Measurements from ENCODE around the gene DEGS2. TPM values are rescaled to one million over a fixed set of nuclear protein-coding genes. Genes with fewer than 3 reads are reported as not detected.

The DEGS2 gene
- total RNA-seq, 1 experiment from 2014 or later: 5.1 TPM

DNA sequence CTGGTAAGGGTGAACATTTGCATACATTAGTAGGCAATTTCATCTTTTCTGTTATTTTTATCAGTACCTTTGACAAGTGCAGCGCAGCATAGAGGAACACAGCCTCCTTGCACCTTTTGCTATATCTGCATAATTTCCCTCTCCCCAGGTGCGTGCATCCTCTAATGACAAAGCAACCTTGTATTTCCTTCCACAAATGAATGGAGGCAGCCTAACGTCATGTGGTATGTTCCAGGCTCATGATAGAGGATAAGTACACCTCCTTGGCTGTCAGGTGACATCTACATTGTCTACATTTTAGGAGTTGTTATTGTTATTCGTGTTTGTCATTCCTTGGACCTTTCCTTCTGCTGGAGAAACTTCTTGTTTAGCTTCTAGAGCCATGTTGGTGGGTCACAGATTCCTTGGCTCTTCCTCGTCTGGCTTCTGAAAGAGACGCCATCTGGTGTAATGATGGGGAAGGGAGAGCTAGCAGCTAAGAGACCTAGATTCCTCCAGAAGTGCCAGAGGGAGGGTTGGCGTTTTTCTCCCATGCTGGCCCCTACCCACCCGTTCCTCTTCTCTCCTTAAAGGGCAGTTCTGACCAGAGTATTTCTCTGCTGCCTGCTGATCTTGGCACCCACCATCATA is 57.2 kb downstream of the DEGS2 start:
- Histone ChIP-seq H3K4me3 (ENCODE audit: low read depth, low read length) (no peak overlapping the region), H3K27me3 (replicated peaks; ENCODE audit: control insufficient read depth, insufficient read depth, low read length) (no peaks in the 10 kb centered on the region), H3K9me3 (no peaks in the 10 kb centered on the region), H3K4me1 (no peaks in the 10 kb centered on the region), H3K36me3 (ENCODE audit: control insufficient read depth, insufficient read depth, low read length) (no peaks in the 10 kb centered on the region)
- H3K36me3 Mint-ChIP-seq (ENCODE audit: insufficient read depth, unreplicated experiment): no peaks in the 10 kb centered on the region
- intact Hi-C loops (cut with micrococcal nuclease; ENCODE audit: unreplicated experiment): no loop called here
- H3K9me3 Mint-ChIP-seq (ENCODE audit: unreplicated experiment): no peaks in the 10 kb centered on the region
- ChIA-PET POLR2A (no interaction called here), CTCF (interaction anchor here (0.6 to 0.9 kb wide), 3 partner anchors 32 to 90 kb away, joined by 3 to 5 read pairs (median 3); no protein-coding TSS in a partner anchor)
- no peaks in the 10 kb centered on the region for H3K4me1 Mint-ChIP-seq (ENCODE audit: low read depth, unreplicated experiment)
- peaks cover 3% of the 10 kb centered on the region for H3K27me3 Mint-ChIP-seq (ENCODE audit: insufficient read depth, unreplicated experiment)
- no peak overlapping the region for H3K4me3 Mint-ChIP-seq (ENCODE audit: unreplicated experiment)
- TF ChIP-seq, protein P1, sequence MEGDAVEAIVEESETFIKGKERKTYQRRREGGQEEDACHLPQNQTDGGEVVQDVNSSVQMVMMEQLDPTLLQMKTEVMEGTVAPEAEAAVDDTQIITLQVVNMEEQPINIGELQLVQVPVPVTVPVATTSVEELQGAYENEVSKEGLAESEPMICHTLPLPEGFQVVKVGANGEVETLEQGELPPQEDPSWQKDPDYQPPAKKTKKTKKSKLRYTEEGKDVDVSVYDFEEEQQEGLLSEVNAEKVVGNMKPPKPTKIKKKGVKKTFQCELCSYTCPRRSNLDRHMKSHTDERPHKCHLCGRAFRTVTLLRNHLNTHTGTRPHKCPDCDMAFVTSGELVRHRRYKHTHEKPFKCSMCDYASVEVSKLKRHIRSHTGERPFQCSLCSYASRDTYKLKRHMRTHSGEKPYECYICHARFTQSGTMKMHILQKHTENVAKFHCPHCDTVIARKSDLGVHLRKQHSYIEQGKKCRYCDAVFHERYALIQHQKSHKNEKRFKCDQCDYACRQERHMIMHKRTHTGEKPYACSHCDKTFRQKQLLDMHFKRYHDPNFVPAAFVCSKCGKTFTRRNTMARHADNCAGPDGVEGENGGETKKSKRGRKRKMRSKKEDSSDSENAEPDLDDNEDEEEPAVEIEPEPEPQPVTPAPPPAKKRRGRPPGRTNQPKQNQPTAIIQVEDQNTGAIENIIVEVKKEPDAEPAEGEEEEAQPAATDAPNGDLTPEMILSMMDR (IDR thresholded peaks at IDR 0.05; ENCODE audit: insufficient read depth in 1 of 2, low read depth in 1 of 2, low read length in 1 of 2, severe bottlenecking in 1 of 2, unreplicated experiment in 1 of 2): no peak
- DNase-seq: no peak
- no peak overlapping the region for H3K27ac Mint-ChIP-seq (ENCODE audit: unreplicated experiment)
- no TSS peak for BruUV-seq (replicated peaks)

DNA sequence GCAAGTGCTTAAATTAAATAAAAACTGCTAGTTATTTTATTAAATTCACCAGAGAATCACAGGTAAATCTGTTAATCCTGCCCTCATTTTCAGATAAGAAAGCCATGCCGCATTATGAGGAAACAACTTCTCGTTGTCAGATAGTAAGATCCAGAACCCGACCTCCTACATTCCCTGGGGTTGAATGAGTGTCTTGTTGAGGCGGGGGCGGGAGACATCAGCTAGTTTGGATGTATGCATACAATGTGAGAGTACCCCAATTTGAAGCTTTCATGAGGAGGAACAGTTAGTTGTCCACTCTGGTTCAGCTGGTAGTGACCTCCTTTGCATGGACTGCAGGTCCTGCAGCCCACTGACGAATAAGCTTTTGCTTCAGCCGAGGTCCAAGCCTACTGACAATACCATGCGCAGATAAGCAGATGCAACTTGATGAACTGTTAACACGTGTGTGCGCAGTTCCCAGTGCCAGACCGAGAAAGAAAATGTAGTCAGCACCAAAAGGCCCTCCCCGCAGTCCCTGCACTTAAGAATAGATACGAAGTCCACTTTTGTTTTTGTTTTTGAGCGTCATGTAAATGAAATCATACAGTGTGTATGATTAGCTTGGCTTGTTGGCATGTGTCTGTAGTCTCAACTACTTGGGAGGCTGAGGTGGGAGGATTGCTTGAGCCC is 59.3 kb downstream of the DEGS2 start:
- Histone ChIP-seq H3K36me3 (ENCODE audit: control insufficient read depth, insufficient read depth, low read length) (no peaks in the 10 kb centered on the region), H3K27me3 (replicated peaks; ENCODE audit: control insufficient read depth, insufficient read depth, low read length) (no peaks in the 10 kb centered on the region), H3K4me3 (ENCODE audit: low read depth, low read length) (no peak overlapping the region), H3K4me1 (no peaks in the 10 kb centered on the region), H3K9me3 (no peaks in the 10 kb centered on the region)
- Mint-ChIP-seq H3K9me3 (ENCODE audit: unreplicated experiment) (no peaks in the 10 kb centered on the region), H3K36me3 (ENCODE audit: insufficient read depth, unreplicated experiment) (no peaks in the 10 kb centered on the region), H3K27ac (ENCODE audit: unreplicated experiment) (no peak overlapping the region), H3K4me3 (ENCODE audit: unreplicated experiment) (no peak overlapping the region), H3K27me3 (ENCODE audit: insufficient read depth, unreplicated experiment) (peaks cover 3% of the 10 kb centered on the region), H3K4me1 (ENCODE audit: low read depth, unreplicated experiment) (no peaks in the 10 kb centered on the region)
- ChIA-PET CTCF (interaction anchor here (1.1 kb wide), 1 partner anchor 8 kb away, joined by 4 read pairs; no protein-coding TSS in a partner anchor), POLR2A (interaction anchor here (0.6 kb wide), 2 partner anchors 21 to 115 kb away, joined by 3 to 5 read pairs; no protein-coding TSS in a partner anchor)
- intact Hi-C loops (cut with micrococcal nuclease; ENCODE audit: unreplicated experiment): no loop called here
- BruUV-seq (replicated peaks): no TSS peak
- no peak for DNase-seq
- TF ChIP-seq, protein P1 (IDR thresholded peaks at IDR 0.05; ENCODE audit: insufficient read depth in 1 of 2, low read depth in 1 of 2, low read length in 1 of 2, severe bottlenecking in 1 of 2, unreplicated experiment in 1 of 2): no peak

DNA sequence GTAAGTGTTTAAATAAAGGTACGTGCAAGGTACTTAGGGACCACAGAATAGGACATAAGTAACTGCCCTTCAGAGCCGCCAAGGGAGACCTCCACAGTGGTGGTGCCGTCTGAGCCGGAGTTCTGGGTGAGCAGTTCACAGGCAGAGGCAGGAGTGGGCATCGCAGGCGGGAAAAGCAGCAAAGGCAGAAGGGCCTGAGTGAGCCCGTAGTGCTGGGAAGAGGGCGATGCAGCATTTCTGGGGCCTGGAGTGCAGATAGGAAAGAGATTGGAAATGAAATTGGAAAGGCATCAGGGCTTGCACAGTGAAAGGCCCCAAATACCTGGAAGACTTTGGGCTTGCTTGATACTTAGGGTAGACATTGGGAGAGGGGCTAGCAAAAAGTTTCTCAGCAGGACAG is 61.3 kb downstream of the DEGS2 start:
- Histone ChIP-seq H3K27me3 (replicated peaks; ENCODE audit: control insufficient read depth, insufficient read depth, low read length) (no peaks in the 10 kb centered on the region), H3K4me1 (no peaks in the 10 kb centered on the region), H3K9me3 (no peaks in the 10 kb centered on the region), H3K36me3 (ENCODE audit: control insufficient read depth, insufficient read depth, low read length) (no peaks in the 10 kb centered on the region), H3K4me3 (ENCODE audit: low read depth, low read length) (no peak overlapping the region)
- DNase-seq: no peak
- H3K27me3 Mint-ChIP-seq (ENCODE audit: insufficient read depth, unreplicated experiment): peaks cover 3% of the 10 kb centered on the region
- H3K4me3 Mint-ChIP-seq (ENCODE audit: unreplicated experiment): no peak overlapping the region
- no TSS peak for BruUV-seq (replicated peaks)
- TF ChIP-seq, protein P1 (IDR thresholded peaks at IDR 0.05; ENCODE audit: insufficient read depth in 1 of 2, low read depth in 1 of 2, low read length in 1 of 2, severe bottlenecking in 1 of 2, unreplicated experiment in 1 of 2): no peak
- POLR2A ChIA-PET: no interaction called here
- no peak overlapping the region for H3K27ac Mint-ChIP-seq (ENCODE audit: unreplicated experiment)
- CTCF ChIA-PET: no interaction called here
- H3K4me1 Mint-ChIP-seq (ENCODE audit: low read depth, unreplicated experiment): no peaks in the 10 kb centered on the region
- no peaks in the 10 kb centered on the region for H3K9me3 Mint-ChIP-seq (ENCODE audit: unreplicated experiment)
- intact Hi-C loops (cut with micrococcal nuclease; ENCODE audit: unreplicated experiment): no loop called here
- no peaks in the 10 kb centered on the region for H3K36me3 Mint-ChIP-seq (ENCODE audit: insufficient read depth, unreplicated experiment)
